Large intestine (tissue), 3 donors: Measurements from ENCODE around the gene NF1. TPM values are rescaled to one million over a fixed set of nuclear protein-coding genes. Genes with fewer than 3 reads are reported as not detected.
A peak's percentile ranks its signal among the peaks of the same experiment; 100 is the strongest.

ENCODE experiments used
- DNase-seq, 2 donors: peaks; one replicate each; pipeline versions ENCODE4 v3.0.0 to v3.0.0-alpha.2; 2013
- H3K27ac ChIP-seq: one replicate; pipeline ENCODE4 v1.5.1; 2013; ENCODE audit warnings: low read length
- H3K27me3 ChIP-seq: 2 replicates; pipeline ENCODE4 v1.6.1; 2013; ENCODE audit warnings: low read length; ENCODE audit not compliant: control insufficient read depth, insufficient read depth
- H3K36me3 ChIP-seq: 2 replicates; pipeline ENCODE4 v1.6.1; 2013; ENCODE audit warnings: low read length; ENCODE audit not compliant: control insufficient read depth, insufficient read depth
- H3K4me1 ChIP-seq: one replicate; pipeline ENCODE4 v1.6.1; 2013; ENCODE audit warnings: low read length; ENCODE audit not compliant: control insufficient read depth, insufficient read depth
- H3K4me3 ChIP-seq: one replicate; pipeline ENCODE4 v1.5.1; 2013; ENCODE audit warnings: low read length
- H3K9me3 ChIP-seq: one replicate; pipeline ENCODE4 v1.6.1; 2013; ENCODE audit warnings: mild to moderate bottlenecking, low read depth, low read length, moderate library complexity; ENCODE audit not compliant: control insufficient read depth
- WGBS: methylation state at CpG from one replicate; pipeline ENCODE4 v1.1.5; 2013; ENCODE audit warnings: low lambda C conversion rate; ENCODE audit not compliant: insufficient coverage; 5-methylcytosine and 5-hydroxymethylcytosine counted together
- polyA plus RNA-seq: library from polyadenylated mRNA; unstranded; fragments of 120-200 nt; gene quantifications from one replicate; pipeline ENCODE4 v1.2.1, GENCODE V29; 2013

NF1 gene
- polyA plus RNA-seq, 1 donor = 25.9 TPM

GRCh38 chr17:31060791-31061550 lies 33.8 kb upstream of the NF1 start:
- no peaks in the 10 kb centered on the region for H3K27me3 ChIP-seq
- no peaks in the 10 kb centered on the region for H3K9me3 ChIP-seq
- H3K27ac ChIP-seq = peak overlapping the region; percentile 86
- peaks cover 7% of the 10 kb centered on the region for H3K4me1 ChIP-seq
- WGBS = no CpG with 5 or more reads among the region's 7 CpGs
- DNase-seq = peak; percentile 59 to 80
- H3K36me3 ChIP-seq = no peaks in the 10 kb centered on the region
- no peak overlapping the region for H3K4me3 ChIP-seq

- H3K4me3 ChIP-seq = no peak overlapping the region
- H3K4me1 ChIP-seq = peaks cover 7% of the 10 kb centered on the region
- no CpG with 5 or more reads among the region's 3 CpGs for WGBS
- H3K27ac ChIP-seq = no peak overlapping the region
- no peaks in the 10 kb centered on the region for H3K36me3 ChIP-seq
- H3K27me3 ChIP-seq = no peaks in the 10 kb centered on the region
- no peaks in the 10 kb centered on the region for H3K9me3 ChIP-seq
- DNase-seq = no peak
Measured at GRCh38 chr17:31061678-31062077, 33.1 kb upstream of the NF1 start.

GRCh38 chr17:31062346-31062745 lies 32.4 kb upstream of the NF1 start:
- Histone ChIP-seq H3K9me3 (peaks cover 3% of the 10 kb centered on the region), H3K4me3 (no peak overlapping the region)

GRCh38 chr17:31064707-31065106 lies 30.1 kb upstream of the NF1 start:
- DNase-seq = no peak
- Histone ChIP-seq H3K4me1 (peaks cover 19% of the 10 kb centered on the region), H3K9me3 (peaks cover 3% of the 10 kb centered on the region), H3K27me3 (no peaks in the 10 kb centered on the region), H3K36me3 (no peaks in the 10 kb centered on the region), H3K27ac (no peak overlapping the region), H3K4me3 (no peak overlapping the region)
- no CpG with 5 or more reads among the region's 2 CpGs for WGBS

More at GRCh38 chr17:31062346-31062745, 32.4 kb upstream of the NF1 start:
- H3K36me3 ChIP-seq = no peaks in the 10 kb centered on the region
- H3K27ac ChIP-seq = no peak overlapping the region
- H3K27me3 ChIP-seq = no peaks in the 10 kb centered on the region
- DNase-seq = no peak
- WGBS = 100% methylated on average over 1 of the region's 3 CpGs
- H3K4me1 ChIP-seq = peaks cover 7% of the 10 kb centered on the region

GRCh38 chr17:31067691-31068184 lies 27.0 kb upstream of the NF1 start:
- H3K27ac ChIP-seq = peak overlapping the region; percentile 79
- no peaks in the 10 kb centered on the region for H3K36me3 ChIP-seq
- H3K27me3 ChIP-seq = no peaks in the 10 kb centered on the region
- DNase-seq = peak; percentile 54 to 88
- H3K9me3 ChIP-seq = peaks cover 3% of the 10 kb centered on the region
- peaks cover 12% of the 10 kb centered on the region for H3K4me1 ChIP-seq
- H3K4me3 ChIP-seq = no peak overlapping the region
- no CpG with 5 or more reads among the region's 2 CpGs for WGBS

GRCh38 chr17:31068291-31068690 lies 26.5 kb upstream of the NF1 start:
- no peak overlapping the region for H3K4me3 ChIP-seq
- H3K4me1 ChIP-seq = peaks cover 17% of the 10 kb centered on the region
- H3K27ac ChIP-seq = peak overlapping the region; percentile 79
- WGBS = no CpG with 5 or more reads among the region's 4 CpGs
- H3K36me3 ChIP-seq = no peaks in the 10 kb centered on the region
- H3K9me3 ChIP-seq = peaks cover 3% of the 10 kb centered on the region
- H3K27me3 ChIP-seq = no peaks in the 10 kb centered on the region
- DNase-seq = peak; percentile 32 to 61

- H3K4me1 ChIP-seq = peaks cover 21% of the 10 kb centered on the region
Measured at GRCh38 chr17:31072186-31072585, 22.6 kb upstream of the NF1 start.

GRCh38 chr17:31073411-31073810 lies 21.4 kb upstream of the NF1 start:
- Histone ChIP-seq H3K4me1 (peaks cover 16% of the 10 kb centered on the region), H3K36me3 (no peaks in the 10 kb centered on the region), H3K27me3 (no peaks in the 10 kb centered on the region), H3K27ac (no peak overlapping the region), H3K9me3 (no peaks in the 10 kb centered on the region), H3K4me3 (no peak overlapping the region)
- DNase-seq = peak; percentile 32 to 65
- WGBS = no CpG with 5 or more reads among the region's 4 CpGs

More at GRCh38 chr17:31072186-31072585, 22.6 kb upstream of the NF1 start:
- no peaks in the 10 kb centered on the region for H3K27me3 ChIP-seq
- no peak overlapping the region for H3K27ac ChIP-seq
- no peaks in the 10 kb centered on the region for H3K36me3 ChIP-seq
- no peaks in the 10 kb centered on the region for H3K9me3 ChIP-seq
- H3K4me3 ChIP-seq = no peak overlapping the region
- DNase-seq = peak; percentile 38 to 50

- no peaks in the 10 kb centered on the region for H3K27me3 ChIP-seq
- no peak for DNase-seq
- no peaks in the 10 kb centered on the region for H3K9me3 ChIP-seq
- peaks cover 9% of the 10 kb centered on the region for H3K4me1 ChIP-seq
- no peak overlapping the region for H3K4me3 ChIP-seq
- 100% methylated on average over 1 of the region's 4 CpGs for WGBS
- H3K36me3 ChIP-seq = no peaks in the 10 kb centered on the region
- H3K27ac ChIP-seq = no peak overlapping the region
Measured at GRCh38 chr17:31074772-31075555, 19.8 kb upstream of the NF1 start.

- Histone ChIP-seq H3K36me3 (no peaks in the 10 kb centered on the region), H3K27me3 (no peaks in the 10 kb centered on the region), H3K9me3 (no peaks in the 10 kb centered on the region), H3K4me1 (peaks cover 4% of the 10 kb centered on the region), H3K4me3 (no peak overlapping the region), H3K27ac (no peak overlapping the region)
- no peak for DNase-seq
- 86% methylated on average over 1 of the region's 4 CpGs for WGBS
Measured at GRCh38 chr17:31078290-31078689, 16.5 kb upstream of the NF1 start.
